OCI-LY3 (cell line): Measurements from ENCODE around the gene PRR32.

Experiments
- EZH2phosphoT487 ChIP-seq: fragments of 200-600 bp; shearing (Covaris generic); IDR thresholded peaks from 2 replicates; pipeline ENCODE4 v1.6.1; 2018; ENCODE audit warnings: antibody characterized with exemption, mixed run types, low read depth
- TF ChIP-seq, protein P1 (sequence below): fragments of 200-600, 300-600 bp; sonication (generic); IDR thresholded peaks from 2 replicates; pipeline ENCODE4 v1.5.1; 2014; ENCODE audit warnings: antibody characterized with exemption, low read length, low read depth

DNA sequence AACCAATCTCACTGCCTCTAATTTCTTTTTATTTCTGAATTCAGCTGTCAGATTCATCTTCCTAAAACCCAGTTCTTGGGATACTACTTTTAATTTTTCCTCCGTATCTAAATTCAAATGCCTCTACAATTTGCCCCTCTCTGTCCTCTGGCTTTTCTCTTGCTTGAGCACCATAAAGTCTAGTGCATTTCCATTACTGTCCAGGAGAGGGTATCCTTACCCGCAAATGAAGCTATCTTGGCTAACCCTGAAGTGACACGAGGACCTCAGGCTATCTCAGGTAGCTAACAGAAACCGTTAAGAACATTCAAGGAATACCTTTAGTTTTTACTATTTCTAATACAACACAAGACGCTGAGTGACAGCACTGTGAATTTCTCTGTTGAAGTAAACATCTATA, 49.4 kb upstream of the PRR32 start:
- TF ChIP-seq, protein P1, sequence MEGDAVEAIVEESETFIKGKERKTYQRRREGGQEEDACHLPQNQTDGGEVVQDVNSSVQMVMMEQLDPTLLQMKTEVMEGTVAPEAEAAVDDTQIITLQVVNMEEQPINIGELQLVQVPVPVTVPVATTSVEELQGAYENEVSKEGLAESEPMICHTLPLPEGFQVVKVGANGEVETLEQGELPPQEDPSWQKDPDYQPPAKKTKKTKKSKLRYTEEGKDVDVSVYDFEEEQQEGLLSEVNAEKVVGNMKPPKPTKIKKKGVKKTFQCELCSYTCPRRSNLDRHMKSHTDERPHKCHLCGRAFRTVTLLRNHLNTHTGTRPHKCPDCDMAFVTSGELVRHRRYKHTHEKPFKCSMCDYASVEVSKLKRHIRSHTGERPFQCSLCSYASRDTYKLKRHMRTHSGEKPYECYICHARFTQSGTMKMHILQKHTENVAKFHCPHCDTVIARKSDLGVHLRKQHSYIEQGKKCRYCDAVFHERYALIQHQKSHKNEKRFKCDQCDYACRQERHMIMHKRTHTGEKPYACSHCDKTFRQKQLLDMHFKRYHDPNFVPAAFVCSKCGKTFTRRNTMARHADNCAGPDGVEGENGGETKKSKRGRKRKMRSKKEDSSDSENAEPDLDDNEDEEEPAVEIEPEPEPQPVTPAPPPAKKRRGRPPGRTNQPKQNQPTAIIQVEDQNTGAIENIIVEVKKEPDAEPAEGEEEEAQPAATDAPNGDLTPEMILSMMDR, result peak; percentile 68
- no peak for TF ChIP-seq EZH2phosphoT487
